ENCODE results near the gene SPEN. TPM values are rescaled to one million over a fixed set of nuclear protein-coding genes. Genes with fewer than 3 reads are reported as not detected.

Gene SPEN
- total and polyA plus RNA-seq, 2 experiments from 2014 or later, result 24.3 to 25.9 TPM

DNA sequence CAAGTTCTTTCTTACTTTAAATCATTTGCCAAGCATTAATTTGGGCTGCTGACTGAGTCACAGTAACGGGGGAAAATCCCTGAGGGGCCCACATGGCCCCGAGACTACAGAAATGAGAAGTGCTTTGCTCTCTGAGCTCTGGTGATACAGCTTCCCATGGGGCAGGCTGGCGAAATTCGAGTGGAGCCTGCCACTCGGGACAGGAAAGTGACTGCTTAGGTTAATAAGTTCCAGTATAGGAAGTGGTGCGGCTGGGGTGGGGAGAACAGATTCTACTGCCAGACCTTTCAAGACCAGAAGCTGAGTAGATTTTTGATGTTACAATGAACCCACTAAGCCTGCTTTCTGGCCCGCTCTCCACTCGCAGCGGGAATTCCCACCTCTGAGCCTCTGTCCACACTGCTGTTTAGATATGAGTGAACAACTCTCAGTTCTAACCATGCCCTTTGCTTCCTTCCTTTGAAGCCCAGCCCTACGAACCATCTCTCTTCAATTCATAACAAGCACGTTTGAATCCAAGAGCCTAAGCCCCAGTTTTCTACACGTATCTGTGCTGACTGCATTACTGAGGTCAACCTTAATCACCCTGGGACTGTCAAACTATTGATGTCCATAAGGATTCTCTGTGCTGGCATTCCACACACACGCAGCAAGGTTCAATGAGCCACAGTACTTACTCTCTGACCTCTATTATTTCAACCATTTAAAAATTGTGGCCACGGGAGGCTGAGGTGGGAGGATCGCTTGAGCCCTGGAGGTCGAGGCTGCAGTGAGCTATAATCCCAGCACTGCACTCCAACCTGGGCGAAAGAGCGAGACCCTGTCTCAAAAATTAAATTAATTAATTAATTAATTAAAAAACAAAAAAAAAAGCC, 118.8 kb downstream of the SPEN start:
- no peaks in the 10 kb centered on the region for H3K36me3 ChIP-seq (replicated peaks; ENCODE audit: insufficient read depth, low read depth)
- TF ChIP-seq, protein P1, sequence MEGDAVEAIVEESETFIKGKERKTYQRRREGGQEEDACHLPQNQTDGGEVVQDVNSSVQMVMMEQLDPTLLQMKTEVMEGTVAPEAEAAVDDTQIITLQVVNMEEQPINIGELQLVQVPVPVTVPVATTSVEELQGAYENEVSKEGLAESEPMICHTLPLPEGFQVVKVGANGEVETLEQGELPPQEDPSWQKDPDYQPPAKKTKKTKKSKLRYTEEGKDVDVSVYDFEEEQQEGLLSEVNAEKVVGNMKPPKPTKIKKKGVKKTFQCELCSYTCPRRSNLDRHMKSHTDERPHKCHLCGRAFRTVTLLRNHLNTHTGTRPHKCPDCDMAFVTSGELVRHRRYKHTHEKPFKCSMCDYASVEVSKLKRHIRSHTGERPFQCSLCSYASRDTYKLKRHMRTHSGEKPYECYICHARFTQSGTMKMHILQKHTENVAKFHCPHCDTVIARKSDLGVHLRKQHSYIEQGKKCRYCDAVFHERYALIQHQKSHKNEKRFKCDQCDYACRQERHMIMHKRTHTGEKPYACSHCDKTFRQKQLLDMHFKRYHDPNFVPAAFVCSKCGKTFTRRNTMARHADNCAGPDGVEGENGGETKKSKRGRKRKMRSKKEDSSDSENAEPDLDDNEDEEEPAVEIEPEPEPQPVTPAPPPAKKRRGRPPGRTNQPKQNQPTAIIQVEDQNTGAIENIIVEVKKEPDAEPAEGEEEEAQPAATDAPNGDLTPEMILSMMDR (IDR thresholded peaks at IDR 0.05; ENCODE audit: poor library complexity), result no peak
- TF ChIP-seq EZH2phosphoT487 (IDR thresholded peaks at IDR 0.05; ENCODE audit: low read depth, severe bottlenecking, unreplicated experiment) (no peak), EZH2 (IDR thresholded peaks at IDR 0.05; ENCODE audit: borderline replicate concordance) (no peak)
- H3K4me2 ChIP-seq, result no peak overlapping the region
- H3K27me3 ChIP-seq, result no peaks in the 10 kb centered on the region
- H3K4me1 ChIP-seq (ENCODE audit: insufficient read depth), result peaks cover 8% of the 10 kb centered on the region
- peaks cover 95% of the 10 kb centered on the region for H3K79me2 ChIP-seq
- H3K4me3 ChIP-seq, result no peak overlapping the region
- H2AFZ ChIP-seq, result no peak overlapping the region
- no peak for DNase-seq (ENCODE audit: low spot score)
- no peaks in the 10 kb centered on the region for H3K9me2 ChIP-seq (replicated peaks; ENCODE audit: insufficient read depth)
- H3K9me3 ChIP-seq (ENCODE audit: low read depth), result no peaks in the 10 kb centered on the region
- peak overlapping the region; percentile 40 for H3K27ac ChIP-seq
- WGBS (ENCODE audit: low lambda C conversion rate, missing lambda C conversion rate), result 85% methylated on average over 18 of the region's 18 CpGs
- H4K20me1 ChIP-seq (ENCODE audit: insufficient read depth, poor library complexity, severe bottlenecking), result peaks cover 13% of the 10 kb centered on the region

DNA sequence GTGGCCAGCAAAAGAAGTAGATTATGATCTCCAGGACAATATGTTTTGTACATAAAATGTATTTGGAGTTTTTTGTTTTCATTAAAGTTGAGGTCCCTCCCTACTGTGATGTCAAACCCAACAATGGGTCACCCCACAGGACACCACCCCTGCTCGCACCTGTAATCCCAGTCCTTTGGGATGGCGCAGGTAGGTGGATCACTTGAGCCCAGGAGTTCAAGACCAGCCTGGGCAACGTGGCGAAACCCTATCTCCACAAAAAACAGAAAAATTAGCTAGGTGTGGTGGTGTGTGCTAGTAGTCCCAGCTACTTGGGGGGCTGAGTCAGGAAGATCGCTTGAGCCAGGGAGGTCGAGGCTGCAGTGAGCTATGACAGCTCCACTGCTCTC, 119.4 kb downstream of the SPEN start:
- Histone ChIP-seq H3K4me3 (no peak overlapping the region), H3K9me3 (ENCODE audit: low read depth) (no peaks in the 10 kb centered on the region), H3K36me3 (replicated peaks; ENCODE audit: insufficient read depth, low read depth) (no peaks in the 10 kb centered on the region), H2AFZ (no peak overlapping the region), H3K27me3 (no peaks in the 10 kb centered on the region), H4K20me1 (ENCODE audit: insufficient read depth, poor library complexity, severe bottlenecking) (peaks cover 13% of the 10 kb centered on the region), H3K9me2 (replicated peaks; ENCODE audit: insufficient read depth) (no peaks in the 10 kb centered on the region), H3K4me1 (ENCODE audit: insufficient read depth) (peaks cover 8% of the 10 kb centered on the region), H3K79me2 (peaks cover 96% of the 10 kb centered on the region), H3K27ac (no peak overlapping the region), H3K4me2 (no peak overlapping the region)
- WGBS (ENCODE audit: low lambda C conversion rate, missing lambda C conversion rate), result 95% methylated on average over 6 of the region's 6 CpGs
- TF ChIP-seq EZH2phosphoT487 (IDR thresholded peaks at IDR 0.05; ENCODE audit: low read depth, severe bottlenecking, unreplicated experiment), result no peak
- no peak for TF ChIP-seq EZH2 (IDR thresholded peaks at IDR 0.05; ENCODE audit: borderline replicate concordance)
- TF ChIP-seq, protein P1 (IDR thresholded peaks at IDR 0.05; ENCODE audit: poor library complexity), result no peak
- no peak for DNase-seq (ENCODE audit: low spot score)

GRCh38 chr1:15968172-15968571, 120.7 kb downstream of the SPEN start:
- Histone ChIP-seq H3K36me3 (replicated peaks; ENCODE audit: insufficient read depth, low read depth) (no peaks in the 10 kb centered on the region), H3K9me3 (ENCODE audit: low read depth) (no peaks in the 10 kb centered on the region), H3K27ac (no peak overlapping the region), H3K4me3 (no peak overlapping the region), H4K20me1 (ENCODE audit: insufficient read depth, poor library complexity, severe bottlenecking) (peaks cover 13% of the 10 kb centered on the region), H3K4me1 (ENCODE audit: insufficient read depth) (peaks cover 8% of the 10 kb centered on the region), H2AFZ (no peak overlapping the region), H3K79me2 (peaks cover 96% of the 10 kb centered on the region), H3K4me2 (no peak overlapping the region), H3K9me2 (replicated peaks; ENCODE audit: insufficient read depth) (no peaks in the 10 kb centered on the region), H3K27me3 (no peaks in the 10 kb centered on the region)
- WGBS (ENCODE audit: low lambda C conversion rate, missing lambda C conversion rate), result over 99% methylated on average over 5 of the region's 5 CpGs
- DNase-seq (ENCODE audit: low spot score), result no peak
- TF ChIP-seq EZH2phosphoT487 (IDR thresholded peaks at IDR 0.05; ENCODE audit: low read depth, severe bottlenecking, unreplicated experiment) (no peak), EZH2 (IDR thresholded peaks at IDR 0.05; ENCODE audit: borderline replicate concordance) (no peak)
- TF ChIP-seq, protein P1 (IDR thresholded peaks at IDR 0.05; ENCODE audit: poor library complexity), result no peak
